MM.1S (cell line): ENCODE data around the gene AKAP3.

ENCODE experiments used
- DNase-seq: peaks from one replicate; pipeline ENCODE4 v3.0.0-alpha.2; 2015
- H2AFZ ChIP-seq: fragments of 300-600 bp; sonication (generic); 2 replicates; pipeline ENCODE4 v1.6.0; 2016; ENCODE audit warnings: antibody characterized with exemption, low read length
- H3F3A ChIP-seq: fragments of 300-600 bp; sonication (generic); 2 replicates; pipeline ENCODE4 v1.6.1; 2016; ENCODE audit warnings: mild to moderate bottlenecking, antibody characterized with exemption, low read length, moderate library complexity, mixed read lengths; ENCODE audit not compliant: insufficient read depth
- H3K27ac ChIP-seq: fragments of 300-600 bp; sonication (generic); 2 replicates; pipeline ENCODE4 v1.5.1; 2016; ENCODE audit warnings: mild to moderate bottlenecking, low read length
- H3K27me3 ChIP-seq: fragments of 300-600 bp; sonication (generic); replicated peaks from 2 replicates; pipeline ENCODE4 v1.6.0; 2016; ENCODE audit warnings: low read length; ENCODE audit not compliant: insufficient read depth
- H3K36me3 ChIP-seq: fragments of 300-600 bp; sonication (generic); replicated peaks from 2 replicates; pipeline ENCODE4 v1.6.1; 2016; ENCODE audit warnings: mild to moderate bottlenecking, low read length, mixed read lengths; ENCODE audit not compliant: insufficient read depth
- H3K4me1 ChIP-seq: fragments of 300-600 bp; sonication (generic); 2 replicates; pipeline ENCODE4 v1.6.1; 2016; ENCODE audit warnings: low read length, mixed read lengths
- H3K4me2 ChIP-seq: fragments of 300-600 bp; sonication (generic); 2 replicates; pipeline ENCODE4 v1.6.0; 2016; ENCODE audit warnings: low read depth, low read length
- H3K4me3 ChIP-seq: fragments of 300-600 bp; sonication (generic); 2 replicates; pipeline ENCODE4 v1.5.1; 2016; ENCODE audit warnings: low read length, mixed read lengths
- H3K79me2 ChIP-seq: fragments of 300-600 bp; sonication (generic); 2 replicates; pipeline ENCODE4 v1.6.1; 2016; ENCODE audit warnings: mixed run types, low read length, mixed read lengths
- H3K9ac ChIP-seq: fragments of 300-600 bp; sonication (generic); 2 replicates; pipeline ENCODE4 v1.6.1; 2016; ENCODE audit warnings: low read length, mixed read lengths
- H3K9me2 ChIP-seq: fragments of 300-600 bp; sonication (generic); replicated peaks from 2 replicates; pipeline ENCODE4 v1.6.1; 2016; ENCODE audit warnings: mild to moderate bottlenecking, low read length, mixed read lengths; ENCODE audit not compliant: insufficient read depth
- H3K9me3 ChIP-seq: fragments of 300-600 bp; sonication (generic); replicated peaks from 2 replicates; pipeline ENCODE4 v1.6.1; 2016; ENCODE audit warnings: mild to moderate bottlenecking, low read length, mixed read lengths; ENCODE audit not compliant: insufficient read depth
- H4K20me1 ChIP-seq: fragments of 300-600 bp; sonication (generic); 2 replicates; pipeline ENCODE4 v1.6.1; 2016; ENCODE audit warnings: mild to moderate bottlenecking, low read length, moderate library complexity, mixed read lengths; ENCODE audit not compliant: insufficient read depth
- EZH2 ChIP-seq: fragments of 300-600 bp; sonication (generic); optimal IDR thresholded peaks from 2 replicates; pipeline ENCODE3; 2017; ENCODE audit warnings: low read depth, mild to moderate bottlenecking, antibody characterized with exemption, low read length, mixed read lengths
- EZH2phosphoT487 ChIP-seq: fragments of 300-600 bp; sonication (generic); IDR thresholded peaks from 2 replicates; pipeline ENCODE4 v1.6.1; 2018; ENCODE audit warnings: antibody characterized with exemption, low read length
- TF ChIP-seq, protein P1 (sequence below): fragments of 300-600 bp; sonication (generic); IDR thresholded peaks from 2 replicates; pipeline ENCODE4 v1.5.1; 2016; ENCODE audit warnings: antibody characterized with exemption, low read length, mixed read lengths

The AKAP3 gene

DNA sequence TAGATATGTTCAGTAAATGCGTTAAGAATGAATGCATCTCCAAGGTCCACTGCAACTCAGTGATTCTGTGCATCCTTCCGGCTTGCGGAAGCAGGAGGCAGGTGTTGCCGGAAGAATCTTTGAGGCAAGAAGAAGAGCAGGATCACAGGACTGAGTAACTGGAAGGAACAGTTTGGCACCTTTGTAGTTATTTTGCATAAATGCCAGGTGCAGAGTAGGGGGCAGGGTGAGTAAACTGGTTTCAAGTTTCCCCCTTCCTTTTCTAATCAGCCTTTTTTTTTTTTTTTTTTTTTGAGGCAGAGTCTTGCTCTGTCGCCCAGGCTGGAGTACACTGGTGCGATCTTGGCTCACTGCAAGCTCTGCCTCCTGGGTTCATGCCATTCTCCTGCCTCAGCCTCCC, 64.6 kb downstream of the AKAP3 start:
- Histone ChIP-seq H4K20me1 (no peaks in the 10 kb centered on the region), H3K36me3 (no peaks in the 10 kb centered on the region), H3K9me3 (no peaks in the 10 kb centered on the region), H3K9ac (no peak overlapping the region), H3K79me2 (no peaks in the 10 kb centered on the region), H3K4me2 (no peak overlapping the region), H3F3A (no peaks in the 10 kb centered on the region), H3K4me1 (no peaks in the 10 kb centered on the region), H3K27me3 (no peaks in the 10 kb centered on the region), H3K27ac (no peak overlapping the region), H3K4me3 (no peak overlapping the region), H2AFZ (no peak overlapping the region), H3K9me2 (no peaks in the 10 kb centered on the region)
- no peak for DNase-seq
- TF ChIP-seq EZH2 (no peak), EZH2phosphoT487 (no peak)
- TF ChIP-seq, protein P1, sequence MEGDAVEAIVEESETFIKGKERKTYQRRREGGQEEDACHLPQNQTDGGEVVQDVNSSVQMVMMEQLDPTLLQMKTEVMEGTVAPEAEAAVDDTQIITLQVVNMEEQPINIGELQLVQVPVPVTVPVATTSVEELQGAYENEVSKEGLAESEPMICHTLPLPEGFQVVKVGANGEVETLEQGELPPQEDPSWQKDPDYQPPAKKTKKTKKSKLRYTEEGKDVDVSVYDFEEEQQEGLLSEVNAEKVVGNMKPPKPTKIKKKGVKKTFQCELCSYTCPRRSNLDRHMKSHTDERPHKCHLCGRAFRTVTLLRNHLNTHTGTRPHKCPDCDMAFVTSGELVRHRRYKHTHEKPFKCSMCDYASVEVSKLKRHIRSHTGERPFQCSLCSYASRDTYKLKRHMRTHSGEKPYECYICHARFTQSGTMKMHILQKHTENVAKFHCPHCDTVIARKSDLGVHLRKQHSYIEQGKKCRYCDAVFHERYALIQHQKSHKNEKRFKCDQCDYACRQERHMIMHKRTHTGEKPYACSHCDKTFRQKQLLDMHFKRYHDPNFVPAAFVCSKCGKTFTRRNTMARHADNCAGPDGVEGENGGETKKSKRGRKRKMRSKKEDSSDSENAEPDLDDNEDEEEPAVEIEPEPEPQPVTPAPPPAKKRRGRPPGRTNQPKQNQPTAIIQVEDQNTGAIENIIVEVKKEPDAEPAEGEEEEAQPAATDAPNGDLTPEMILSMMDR = no peak

DNA sequence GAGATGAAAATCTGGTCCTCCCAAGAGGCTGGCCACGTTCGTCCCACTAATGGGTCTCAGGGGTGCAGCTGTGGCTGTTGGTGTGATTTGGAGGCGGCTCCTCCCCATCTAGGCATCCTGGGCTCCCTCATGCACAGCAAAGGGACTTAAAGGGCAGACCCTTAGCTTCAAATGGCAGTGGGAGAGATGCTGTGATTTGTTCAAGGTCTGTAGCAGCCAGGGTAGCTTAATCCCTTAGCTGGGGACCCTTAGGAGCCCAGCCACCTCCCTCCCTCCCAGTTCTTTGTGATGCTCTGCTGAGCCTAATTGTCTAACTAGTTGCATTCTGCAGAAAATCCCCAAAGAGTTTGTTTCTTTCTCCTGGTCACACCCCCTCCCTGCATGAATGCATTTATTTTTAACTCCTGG, 68.6 kb downstream of the AKAP3 start:
- Histone ChIP-seq H2AFZ (no peak overlapping the region), H3F3A (no peaks in the 10 kb centered on the region), H3K79me2 (no peaks in the 10 kb centered on the region), H4K20me1 (no peaks in the 10 kb centered on the region), H3K4me3 (no peak overlapping the region), H3K27me3 (no peaks in the 10 kb centered on the region), H3K4me1 (no peaks in the 10 kb centered on the region), H3K9me3 (no peaks in the 10 kb centered on the region), H3K36me3 (no peaks in the 10 kb centered on the region), H3K27ac (no peak overlapping the region), H3K9me2 (no peaks in the 10 kb centered on the region), H3K9ac (no peak overlapping the region), H3K4me2 (no peak overlapping the region)
- TF ChIP-seq EZH2phosphoT487 (no peak), EZH2 (no peak)
- TF ChIP-seq, protein P1 = no peak
- no peak for DNase-seq

DNA sequence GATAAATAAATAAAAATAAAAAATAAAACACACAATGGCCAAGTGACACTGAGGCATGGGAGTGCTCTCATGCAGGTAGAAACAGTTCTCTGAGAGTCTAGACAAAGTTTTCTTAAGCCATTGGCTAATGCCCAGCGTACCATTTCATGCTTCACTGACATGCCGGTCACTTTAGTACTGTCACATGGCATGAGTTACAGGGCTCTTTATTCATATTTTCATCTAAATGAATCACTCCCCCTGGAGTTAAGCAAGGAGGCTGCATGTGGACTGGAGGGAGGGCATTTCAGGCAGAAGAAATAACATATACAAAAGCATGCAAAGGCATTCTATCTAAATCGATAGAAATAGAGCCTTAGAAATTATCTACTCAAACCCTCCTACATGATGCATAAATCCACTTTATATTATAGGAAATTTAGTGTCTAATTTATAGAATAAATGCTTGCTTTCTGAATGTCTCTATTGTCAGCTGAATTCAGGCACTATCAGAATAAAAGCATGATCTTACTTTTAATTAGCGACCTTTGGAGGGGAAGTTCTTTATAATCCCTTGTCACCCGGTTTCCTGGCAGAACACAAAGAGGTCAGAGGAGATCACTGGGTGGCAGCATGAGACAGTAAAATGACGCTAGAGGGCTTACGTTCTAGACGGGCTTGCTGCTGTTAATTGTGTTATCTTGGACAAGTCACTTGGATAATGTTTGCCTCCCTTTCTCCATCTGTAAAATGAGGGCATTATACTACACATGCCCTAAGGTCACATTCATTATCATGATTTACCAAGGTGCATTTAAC, 69.3 kb downstream of the AKAP3 start:
- no peak overlapping the region for H2AFZ ChIP-seq
- H3K36me3 ChIP-seq = no peaks in the 10 kb centered on the region
- H3F3A ChIP-seq = no peaks in the 10 kb centered on the region
- no peaks in the 10 kb centered on the region for H3K79me2 ChIP-seq
- no peaks in the 10 kb centered on the region for H3K4me1 ChIP-seq
- no peaks in the 10 kb centered on the region for H3K27me3 ChIP-seq
- no peak for DNase-seq
- H3K27ac ChIP-seq = no peak overlapping the region
- no peak overlapping the region for H3K4me2 ChIP-seq
- no peaks in the 10 kb centered on the region for H4K20me1 ChIP-seq
- no peaks in the 10 kb centered on the region for H3K9me2 ChIP-seq
- H3K9ac ChIP-seq = no peak overlapping the region
- no peak overlapping the region for H3K4me3 ChIP-seq
- no peak for TF ChIP-seq EZH2phosphoT487
- H3K9me3 ChIP-seq = no peaks in the 10 kb centered on the region

DNA sequence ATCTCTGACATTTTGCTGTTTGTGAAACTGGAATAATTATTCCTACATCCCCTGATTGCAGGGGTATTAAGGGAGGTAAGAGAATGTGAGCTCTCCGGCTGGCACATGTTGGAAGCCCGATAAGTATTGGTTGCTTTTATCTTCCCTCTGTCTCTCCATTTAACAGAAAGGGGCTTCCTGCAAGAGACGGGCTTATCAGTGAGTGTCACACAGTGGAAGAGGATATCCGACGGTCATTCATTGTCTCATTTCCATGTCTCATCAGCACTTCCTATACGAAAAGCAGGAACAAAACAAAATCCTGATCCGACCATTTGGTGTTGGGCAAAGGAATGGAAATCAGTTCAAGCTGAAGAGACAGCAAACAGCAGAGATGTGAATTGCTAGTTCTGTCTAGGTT, 76.2 kb downstream of the AKAP3 start:
- no peaks in the 10 kb centered on the region for H3F3A ChIP-seq
- H3K4me1 ChIP-seq = no peaks in the 10 kb centered on the region
- H2AFZ ChIP-seq = no peak overlapping the region
- H3K4me3 ChIP-seq = no peak overlapping the region
- H3K9me3 ChIP-seq = no peaks in the 10 kb centered on the region
- H3K36me3 ChIP-seq = no peaks in the 10 kb centered on the region
- H3K9ac ChIP-seq = no peak overlapping the region
- H4K20me1 ChIP-seq = no peaks in the 10 kb centered on the region
- no peak for DNase-seq
- H3K27me3 ChIP-seq = no peaks in the 10 kb centered on the region
- H3K9me2 ChIP-seq = no peaks in the 10 kb centered on the region
- no peak overlapping the region for H3K4me2 ChIP-seq
- no peak overlapping the region for H3K27ac ChIP-seq
- no peaks in the 10 kb centered on the region for H3K79me2 ChIP-seq
- TF ChIP-seq EZH2phosphoT487 = no peak
- TF ChIP-seq, protein P1 = no peak
- no peak for TF ChIP-seq EZH2
